Activated CD8-positive, alpha-beta memory T cell treated with anti-CD3 and anti-CD28 coated beads, Interleukin-2, amount 50 U/mL, for 1 hour (primary cell): Measurements from ENCODE around the gene HBA1.
"Not testable (repeated sequence)": the region's sequence is repeated elsewhere in the genome, so short reads cannot be mapped to it uniquely, and the experiment has no call there.

Experiments
- DNase-seq: peaks from one replicate; pipeline ENCODE4 v3.0.0-alpha.2; 2020; ENCODE audit errors: extremely low read depth

Gene HBA1

DNA sequence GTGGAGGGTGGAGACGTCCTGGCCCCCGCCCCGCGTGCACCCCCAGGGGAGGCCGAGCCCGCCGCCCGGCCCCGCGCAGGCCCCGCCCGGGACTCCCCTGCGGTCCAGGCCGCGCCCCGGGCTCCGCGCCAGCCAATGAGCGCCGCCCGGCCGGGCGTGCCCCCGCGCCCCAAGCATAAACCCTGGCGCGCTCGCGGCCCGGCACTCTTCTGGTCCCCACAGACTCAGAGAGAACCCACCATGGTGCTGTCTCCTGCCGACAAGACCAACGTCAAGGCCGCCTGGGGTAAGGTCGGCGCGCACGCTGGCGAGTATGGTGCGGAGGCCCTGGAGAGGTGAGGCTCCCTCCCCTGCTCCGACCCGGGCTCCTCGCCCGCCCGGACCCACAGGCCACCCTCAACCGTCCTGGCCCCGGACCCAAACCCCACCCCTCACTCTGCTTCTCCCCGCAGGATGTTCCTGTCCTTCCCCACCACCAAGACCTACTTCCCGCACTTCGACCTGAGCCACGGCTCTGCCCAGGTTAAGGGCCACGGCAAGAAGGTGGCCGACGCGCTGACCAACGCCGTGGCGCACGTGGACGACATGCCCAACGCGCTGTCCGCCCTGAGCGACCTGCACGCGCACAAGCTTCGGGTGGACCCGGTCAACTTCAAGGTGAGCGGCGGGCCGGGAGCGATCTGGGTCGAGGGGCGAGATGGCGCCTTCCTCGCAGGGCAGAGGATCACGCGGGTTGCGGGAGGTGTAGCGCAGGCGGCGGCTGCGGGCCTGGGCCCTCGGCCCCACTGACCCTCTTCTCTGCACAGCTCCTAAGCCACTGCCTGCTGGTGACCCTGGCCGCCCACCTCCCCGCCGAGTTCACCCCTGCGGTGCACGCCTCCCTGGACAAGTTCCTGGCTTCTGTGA lies at the start of gene HBA1:
TSS of gene HBA1 (plus strand) at position 204 of the 906 bp plus-strand sequence. CDS start at position 241, 37 bp downstream.
- not testable (repeated sequence) for DNase-seq

- no peak for DNase-seq
These were observed 47.4 kb upstream of the HBA1 start for GRCh38 chr16:129075-129474.

DNA sequence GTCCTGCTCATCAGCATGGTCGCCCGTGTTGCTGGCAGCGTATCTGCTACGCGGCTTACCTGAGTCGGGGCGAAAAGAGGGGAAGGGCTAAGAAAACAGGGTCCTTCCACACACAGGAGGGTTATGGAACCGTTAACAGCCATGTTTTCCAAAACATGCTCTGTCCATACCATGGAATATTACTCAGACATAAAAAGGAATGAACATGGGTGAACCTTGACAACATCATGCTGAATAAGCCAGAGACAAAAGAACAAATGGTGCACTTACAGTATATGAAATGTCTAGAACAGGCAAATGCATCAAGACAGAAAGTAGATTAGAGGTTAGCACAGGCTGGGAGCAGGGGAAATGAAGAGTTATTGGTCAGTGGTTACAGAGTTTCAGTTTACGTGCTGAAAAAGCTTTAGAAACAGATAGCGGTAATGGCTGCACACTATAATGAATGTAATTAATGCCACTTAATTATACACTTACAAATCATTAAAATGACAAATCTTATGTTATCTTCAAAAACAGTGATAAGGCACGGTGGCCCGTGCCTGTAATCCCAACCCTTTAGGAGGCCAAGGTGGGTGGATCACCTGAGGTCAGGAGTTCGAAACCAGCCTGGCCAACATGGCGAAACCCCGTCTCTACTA lies 45.8 kb upstream of the HBA1 start:
- DNase-seq, result no peak

- no peak for DNase-seq
These were observed 44.4 kb upstream of the HBA1 start for GRCh38 chr16:132120-132519.

DNA sequence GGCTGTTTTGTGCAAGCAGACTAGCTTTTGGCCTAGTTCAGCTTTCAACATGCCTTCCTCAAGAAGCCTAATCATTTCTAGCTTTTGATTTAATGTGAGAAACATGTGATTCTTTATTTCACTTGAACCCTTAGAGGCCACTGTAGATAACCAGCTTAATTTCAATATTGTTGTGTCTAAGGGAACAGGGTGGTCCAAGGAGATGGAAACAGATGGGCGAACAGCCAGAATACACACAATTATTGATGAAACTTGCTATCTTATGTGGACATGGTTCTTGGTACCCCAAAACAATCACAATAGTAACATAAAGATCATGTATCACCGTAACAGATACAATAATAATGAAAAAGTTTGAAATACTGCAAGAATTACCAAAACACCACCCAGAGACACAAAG lies 42.8 kb upstream of the HBA1 start:
- DNase-seq, result no peak

DNA sequence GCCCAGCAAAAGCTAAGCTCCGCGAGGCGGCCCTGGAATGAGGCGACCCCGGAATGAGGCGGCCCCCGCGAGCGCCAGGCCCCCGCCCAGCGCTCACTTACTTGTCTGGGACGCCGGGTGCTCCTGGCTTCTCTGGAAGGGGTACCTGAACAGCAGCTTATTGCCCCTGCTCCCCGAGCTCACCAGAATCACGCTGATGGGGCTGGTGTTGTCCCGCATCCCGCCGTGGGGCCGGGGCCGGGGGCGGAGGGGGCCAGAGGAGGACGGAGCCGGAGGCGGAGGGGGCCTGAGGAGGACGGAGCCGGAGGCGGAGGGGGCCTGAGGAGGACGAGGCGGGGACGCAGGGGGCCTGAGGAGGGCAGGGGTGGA lies 38.4 kb upstream of the HBA1 start:
- no peak for DNase-seq

GRCh38 chr16:140175-140857 lies 36.2 kb upstream of the HBA1 start:
- DNase-seq, result no peak

GRCh38 chr16:142405-142967 lies 34.0 kb upstream of the HBA1 start:
- DNase-seq, result no peak

- no peak for DNase-seq
These were observed 33.4 kb upstream of the HBA1 start for GRCh38 chr16:143047-143446.

DNA sequence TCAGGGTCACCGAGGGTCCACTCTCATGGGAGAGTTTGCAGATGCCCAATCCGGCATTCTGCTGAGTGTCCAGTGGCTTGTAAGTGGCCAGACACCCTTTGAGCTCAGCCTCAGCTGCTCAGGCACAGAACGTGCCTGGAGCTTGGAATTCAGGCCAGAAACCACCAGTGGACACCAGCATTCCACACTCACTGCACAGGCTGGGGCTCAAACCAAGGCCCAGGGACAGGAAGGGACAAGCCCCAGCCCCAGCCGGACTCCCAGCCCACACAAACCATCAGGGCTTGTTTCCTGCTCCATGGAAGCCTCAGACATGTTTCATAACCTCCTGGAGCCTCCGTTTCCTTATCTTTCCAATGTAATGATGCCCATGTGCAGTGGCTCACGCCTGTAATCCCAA lies 33.0 kb upstream of the HBA1 start:
- no peak for DNase-seq

DNA sequence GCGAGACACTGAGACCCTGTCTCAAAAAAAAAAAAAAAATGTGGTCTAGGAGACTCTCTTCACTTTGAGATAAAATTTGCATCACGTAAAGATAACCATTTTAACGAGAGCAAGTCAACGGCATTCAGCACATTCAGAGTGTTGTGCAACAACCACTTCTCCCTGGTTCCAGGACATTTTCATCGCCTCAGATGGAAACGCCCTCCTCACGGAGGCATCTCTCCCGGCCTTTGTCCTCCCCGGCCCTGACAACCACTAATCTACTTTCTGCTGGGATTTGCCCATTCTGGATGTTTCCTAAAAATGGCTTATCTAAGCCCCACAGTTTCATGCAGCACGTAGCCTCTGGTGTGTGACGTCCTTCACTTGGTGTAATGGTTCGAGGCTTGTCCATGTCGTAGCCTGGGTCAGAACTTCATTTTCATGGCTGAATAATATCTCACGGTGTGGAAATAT lies 31.7 kb upstream of the HBA1 start:
- DNase-seq, result no peak

DNA sequence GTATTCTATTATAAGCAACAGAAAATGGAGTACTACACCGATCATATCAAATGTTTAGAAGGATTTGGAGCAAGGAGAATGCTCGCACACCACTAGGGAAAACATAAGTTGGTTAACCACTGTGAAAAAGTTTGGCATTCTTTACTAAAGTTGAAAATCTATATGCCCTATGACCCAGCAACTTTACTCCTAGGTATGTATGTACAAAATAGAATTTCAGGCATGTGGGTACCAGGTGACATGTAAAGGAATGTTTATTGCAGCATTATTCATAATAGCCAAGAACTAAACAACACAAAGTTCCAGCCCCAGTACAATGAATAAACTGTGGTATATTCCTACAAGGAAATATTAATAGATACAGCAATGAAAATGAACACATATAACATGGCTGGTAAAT lies 29.8 kb upstream of the HBA1 start:
- DNase-seq, result no peak

- DNase-seq, result no peak
These were observed 27.3 kb upstream of the HBA1 start for GRCh38 chr16:149024-149660.

GRCh38 chr16:152141-153128 lies 24.0 kb upstream of the HBA1 start, which contains the start of gene HBZ:
Gene HBZ, plus strand, starts transcription at chr16:152644. Its CDS starts 266 bp downstream, at chr16:152910.
- DNase-seq, result no peak

DNA sequence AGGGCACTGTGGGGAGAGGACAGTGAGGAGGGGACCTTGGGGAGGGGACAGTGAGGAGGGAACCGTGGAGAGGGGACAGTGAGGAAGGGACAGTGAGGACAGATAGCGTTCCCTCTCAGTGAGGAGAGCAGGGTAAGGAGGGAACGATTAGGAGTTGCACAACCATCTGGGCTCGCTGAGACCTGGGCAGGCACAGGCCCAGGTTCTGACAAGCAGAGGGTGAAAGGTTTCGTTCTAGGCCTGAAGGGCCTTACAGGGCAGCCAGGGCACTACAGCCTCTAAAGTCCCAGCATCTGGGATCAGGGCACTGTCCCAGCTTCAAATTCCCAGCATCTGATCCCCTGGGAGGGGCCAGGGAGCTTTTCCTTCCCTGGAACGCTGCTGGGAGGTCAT lies 23.4 kb upstream of the HBA1 start:
- DNase-seq, result not testable (repeated sequence)

DNA sequence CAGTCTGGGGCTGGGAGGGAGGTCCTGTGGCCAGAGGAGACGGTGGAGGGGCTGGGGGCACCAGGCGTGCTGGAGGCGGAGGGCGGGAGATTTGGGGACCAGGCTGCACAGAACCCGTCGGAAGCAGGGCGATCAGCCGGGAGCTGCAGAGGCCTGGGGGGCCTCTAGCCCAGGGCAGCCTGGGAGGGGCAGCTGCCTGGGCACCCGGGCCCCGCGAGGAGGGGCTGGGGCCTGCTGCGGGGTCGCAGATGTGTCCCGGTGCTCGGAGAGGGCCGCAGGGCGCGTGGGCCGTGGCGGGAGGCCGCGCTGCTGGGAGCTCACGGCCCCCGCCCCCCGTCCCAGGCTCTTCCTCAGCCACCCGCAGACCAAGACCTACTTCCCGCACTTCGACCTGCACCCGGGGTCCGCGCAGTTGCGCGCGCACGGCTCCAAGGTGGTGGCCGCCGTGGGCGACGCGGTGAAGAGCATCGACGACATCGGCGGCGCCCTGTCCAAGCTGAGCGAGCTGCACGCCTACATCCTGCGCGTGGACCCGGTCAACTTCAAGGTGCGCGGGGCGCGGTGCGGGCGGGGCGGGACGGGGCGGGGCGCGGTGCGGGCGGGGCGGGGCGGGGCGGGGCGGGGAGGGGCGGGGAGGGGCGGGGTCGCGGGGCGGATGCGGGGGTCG lies 22.8 kb upstream of the HBA1 start:
- DNase-seq, result not testable (repeated sequence)

DNA sequence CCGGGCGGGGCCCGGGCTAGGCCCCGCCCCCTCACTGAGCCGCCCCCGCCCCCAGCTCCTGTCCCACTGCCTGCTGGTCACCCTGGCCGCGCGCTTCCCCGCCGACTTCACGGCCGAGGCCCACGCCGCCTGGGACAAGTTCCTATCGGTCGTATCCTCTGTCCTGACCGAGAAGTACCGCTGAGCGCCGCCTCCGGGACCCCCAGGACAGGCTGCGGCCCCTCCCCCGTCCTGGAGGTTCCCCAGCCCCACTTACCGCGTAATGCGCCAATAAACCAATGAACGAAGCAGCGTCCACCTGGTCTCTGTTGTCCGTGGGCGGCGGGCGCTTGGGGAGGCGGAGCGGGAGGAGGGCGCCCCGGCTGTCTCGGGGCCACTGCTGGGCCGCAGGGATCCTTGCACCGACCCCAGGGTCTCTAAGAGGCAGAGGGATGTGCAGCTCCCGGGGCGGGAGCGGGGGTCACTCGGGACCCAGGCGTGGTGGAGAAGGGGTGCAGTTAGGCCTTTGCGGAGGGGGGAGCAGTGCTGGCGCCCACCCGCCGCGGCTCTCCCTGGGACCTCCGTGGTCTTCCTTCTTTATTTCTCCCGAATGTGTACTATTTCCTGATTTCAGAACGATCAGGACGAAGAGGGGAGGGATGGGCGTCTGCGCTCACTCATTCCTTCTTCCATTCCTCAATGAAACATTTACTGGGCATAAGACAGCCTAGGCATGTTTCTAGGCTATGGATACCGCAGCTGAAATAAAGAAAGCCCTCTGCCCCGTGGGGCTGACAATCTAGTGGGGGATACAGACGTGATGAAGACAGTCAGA lies 22.1 kb upstream of the HBA1 start:
- DNase-seq, result no peak

- DNase-seq, result no peak
These were observed 21.5 kb upstream of the HBA1 start for GRCh38 chr16:155031-155398.
